Thyroid gland (tissue), 4 donors: Measurements from ENCODE around the gene GLG1.

ENCODE experiments used
- CTCF ChIP-seq, 6 experiments: fragments of 200-600 bp in 3 of 6; fragments of 450-650 bp in 3 of 6; sonication (generic) in 3 of 6; IDR thresholded peaks; one replicate each; pipeline ENCODE4 v1.5.1; 2016 to 2019; ENCODE audit warnings: antibody characterized with exemption in 6 of 6, mild to moderate bottlenecking in 2 of 6, inconsistent platforms in 1 of 6, moderate library complexity in 1 of 6
- POLR2A ChIP-seq, 2 donors: fragments of 450-650 bp; IDR thresholded peaks; one replicate each; pipeline ENCODE4 v1.6.1; 2017; ENCODE audit warnings: antibody characterized with exemption in 2 of 2, mild to moderate bottlenecking in 2 of 2, moderate library complexity in 1 of 2

- no peak for TF ChIP-seq CTCF (IDR thresholded peaks at IDR 0.05)
- TF ChIP-seq POLR2A (IDR thresholded peaks at IDR 0.05), result no peak
Measured at GRCh38 chr16:74455213-74455612, 151.7 kb downstream of the GLG1 start.
